ENCODE data around the gene RGL1.

RGL1 gene

GRCh38 chr1:183952101-183952500 is 147.2 kb downstream of the RGL1 start:
- H3K27me3 ChIP-seq (ENCODE audit: control insufficient read depth in 5 of 5, insufficient read depth in 4 of 5, low read length in 5 of 5): no peaks in the 10 kb centered on the region
- H3K27ac ChIP-seq (ENCODE audit: low read depth, low read length): no peak overlapping the region
- H3K4me1 ChIP-seq (ENCODE audit: control insufficient read depth in 5 of 5, insufficient read depth in 5 of 5, low read length in 5 of 5): peaks cover 0 to 13% (median 3%) of the 10 kb centered on the region in 5 donors
- H3K4me3 ChIP-seq (ENCODE audit: low read depth in 1 of 5, low read length in 5 of 5): no peak overlapping the region
- no peaks in the 10 kb centered on the region for H3K36me3 ChIP-seq (ENCODE audit: control insufficient read depth in 5 of 5, insufficient read depth in 5 of 5, low read length in 5 of 5)
- H3K9me3 ChIP-seq (ENCODE audit: control insufficient read depth in 5 of 5, low read length in 5 of 5): no peaks in the 10 kb centered on the region
- no peak overlapping the region for H3K9ac ChIP-seq (ENCODE audit: low read length in 5 of 5)

- Histone ChIP-seq H3K27ac (ENCODE audit: low read depth, low read length) (no peak overlapping the region), H3K27me3 (ENCODE audit: control insufficient read depth in 5 of 5, insufficient read depth in 4 of 5, low read length in 5 of 5) (no peaks in the 10 kb centered on the region), H3K9ac (ENCODE audit: low read length in 5 of 5) (no peak overlapping the region), H3K4me3 (ENCODE audit: low read depth in 1 of 5, low read length in 5 of 5) (no peak overlapping the region), H3K4me1 (ENCODE audit: control insufficient read depth in 5 of 5, insufficient read depth in 5 of 5, low read length in 5 of 5) (peaks cover 0 to 17% (median 3%) of the 10 kb centered on the region in 5 donors), H3K9me3 (ENCODE audit: control insufficient read depth in 5 of 5, low read length in 5 of 5) (no peaks in the 10 kb centered on the region), H3K36me3 (ENCODE audit: control insufficient read depth in 5 of 5, insufficient read depth in 5 of 5, low read length in 5 of 5) (no peaks in the 10 kb centered on the region)
Measured at GRCh38 chr1:183953031-183953430, 148.1 kb downstream of the RGL1 start.

GRCh38 chr1:183954496-183954895 is 149.6 kb downstream of the RGL1 start:
- Histone ChIP-seq H3K4me3 (ENCODE audit: low read depth in 1 of 5, low read length in 5 of 5) (no peak overlapping the region), H3K4me1 (ENCODE audit: control insufficient read depth in 5 of 5, insufficient read depth in 5 of 5, low read length in 5 of 5) (peaks cover 0 to 17% (median 3%) of the 10 kb centered on the region in 5 donors), H3K27ac (ENCODE audit: low read depth, low read length) (no peak overlapping the region), H3K9me3 (ENCODE audit: control insufficient read depth in 5 of 5, low read length in 5 of 5) (no peaks in the 10 kb centered on the region), H3K36me3 (ENCODE audit: control insufficient read depth in 5 of 5, insufficient read depth in 5 of 5, low read length in 5 of 5) (no peaks in the 10 kb centered on the region), H3K9ac (ENCODE audit: low read length in 5 of 5) (no peak overlapping the region), H3K27me3 (ENCODE audit: control insufficient read depth in 5 of 5, insufficient read depth in 4 of 5, low read length in 5 of 5) (no peaks in the 10 kb centered on the region)

- Histone ChIP-seq H3K4me1 (ENCODE audit: control insufficient read depth in 5 of 5, insufficient read depth in 5 of 5, low read length in 5 of 5) (peaks cover 0 to 17% (median 3%) of the 10 kb centered on the region in 5 donors), H3K9me3 (ENCODE audit: control insufficient read depth in 5 of 5, low read length in 5 of 5) (no peaks in the 10 kb centered on the region), H3K27ac (ENCODE audit: low read depth, low read length) (no peak overlapping the region)
Measured at GRCh38 chr1:183956559-183957188, 151.8 kb downstream of the RGL1 start.

DNA sequence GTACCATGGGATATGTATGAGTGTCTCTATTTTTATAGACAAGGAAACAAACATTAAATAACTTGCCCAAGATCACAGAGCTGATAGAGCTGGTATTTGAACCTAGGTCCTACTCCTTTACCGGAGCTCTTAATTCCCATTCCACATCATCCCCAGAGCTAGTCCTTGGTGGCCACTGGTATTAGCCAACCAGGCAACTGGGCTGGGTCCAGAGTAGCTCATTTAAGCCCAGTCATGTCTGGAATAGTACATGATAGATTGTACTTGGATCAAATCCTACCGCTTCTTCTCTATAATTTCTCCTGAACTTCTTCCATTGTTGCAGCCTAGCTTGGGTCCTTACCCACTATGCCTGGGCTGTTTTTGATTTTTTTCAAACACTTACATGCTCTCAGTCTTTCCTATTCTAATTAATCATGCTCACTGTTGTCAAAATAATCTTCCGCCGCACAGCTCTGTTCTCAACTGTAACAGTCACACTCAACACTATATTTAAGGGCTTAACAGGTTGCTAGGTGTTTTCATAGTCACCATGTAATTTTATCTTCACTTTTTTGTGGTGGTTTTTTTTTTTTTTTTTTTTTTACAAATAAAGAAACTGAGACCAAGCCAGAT is 152.4 kb downstream of the RGL1 start:
- H3K9me3 ChIP-seq (ENCODE audit: control insufficient read depth in 5 of 5, low read length in 5 of 5): no peaks in the 10 kb centered on the region
- no peak overlapping the region for H3K4me3 ChIP-seq (ENCODE audit: low read depth in 1 of 5, low read length in 5 of 5)
- peaks cover 0 to 17% (median 3%) of the 10 kb centered on the region in 5 donors for H3K4me1 ChIP-seq (ENCODE audit: control insufficient read depth in 5 of 5, insufficient read depth in 5 of 5, low read length in 5 of 5)
- H3K27ac ChIP-seq (ENCODE audit: low read depth, low read length): no peak overlapping the region
- H3K27me3 ChIP-seq (ENCODE audit: control insufficient read depth in 5 of 5, insufficient read depth in 4 of 5, low read length in 5 of 5): no peaks in the 10 kb centered on the region
- H3K9ac ChIP-seq (ENCODE audit: low read length in 5 of 5): no peak overlapping the region
- H3K36me3 ChIP-seq (ENCODE audit: control insufficient read depth in 5 of 5, insufficient read depth in 5 of 5, low read length in 5 of 5): no peaks in the 10 kb centered on the region

More at GRCh38 chr1:183956559-183957188, 151.8 kb downstream of the RGL1 start:
- no peaks in the 10 kb centered on the region for H3K36me3 ChIP-seq (ENCODE audit: control insufficient read depth in 5 of 5, insufficient read depth in 5 of 5, low read length in 5 of 5)
- H3K9ac ChIP-seq (ENCODE audit: low read length in 5 of 5): no peak overlapping the region
- no peak overlapping the region for H3K4me3 ChIP-seq (ENCODE audit: low read depth in 1 of 5, low read length in 5 of 5)
- H3K27me3 ChIP-seq (ENCODE audit: control insufficient read depth in 5 of 5, insufficient read depth in 4 of 5, low read length in 5 of 5): no peaks in the 10 kb centered on the region

GRCh38 chr1:183958958-183959357 is 154.0 kb downstream of the RGL1 start:
- Histone ChIP-seq H3K4me1 (ENCODE audit: control insufficient read depth in 5 of 5, insufficient read depth in 5 of 5, low read length in 5 of 5) (peaks cover 0 to 17% (median 3%) of the 10 kb centered on the region in 5 donors), H3K9me3 (ENCODE audit: control insufficient read depth in 5 of 5, low read length in 5 of 5) (no peaks in the 10 kb centered on the region), H3K36me3 (ENCODE audit: control insufficient read depth in 5 of 5, insufficient read depth in 5 of 5, low read length in 5 of 5) (no peaks in the 10 kb centered on the region), H3K4me3 (ENCODE audit: low read depth in 1 of 5, low read length in 5 of 5) (no peak overlapping the region), H3K27ac (ENCODE audit: low read depth, low read length) (no peak overlapping the region), H3K9ac (ENCODE audit: low read length in 5 of 5) (no peak overlapping the region), H3K27me3 (ENCODE audit: control insufficient read depth in 5 of 5, insufficient read depth in 4 of 5, low read length in 5 of 5) (no peaks in the 10 kb centered on the region)

DNA sequence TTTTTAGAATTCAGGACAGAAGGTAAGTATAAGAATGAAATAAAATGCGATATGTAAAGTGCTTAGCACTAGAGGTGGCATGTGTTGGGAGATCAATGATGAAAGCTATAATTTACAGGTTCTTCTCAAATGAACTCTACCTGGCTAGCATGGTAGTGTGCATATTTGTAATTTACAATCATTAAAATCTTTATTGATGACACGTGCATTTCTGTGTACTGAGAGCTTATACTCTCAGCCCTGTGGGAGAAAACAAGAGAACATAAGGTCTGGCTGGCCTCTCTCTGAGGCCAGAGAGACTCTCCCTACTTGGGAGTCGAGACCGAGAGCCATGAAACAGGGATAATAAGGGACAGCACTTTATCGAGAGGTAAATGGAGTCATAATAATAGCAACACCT is 156.2 kb downstream of the RGL1 start:
- Histone ChIP-seq H3K4me3 (ENCODE audit: low read depth in 1 of 5, low read length in 5 of 5) (no peak overlapping the region), H3K4me1 (ENCODE audit: control insufficient read depth in 5 of 5, insufficient read depth in 5 of 5, low read length in 5 of 5) (peaks cover 0 to 14% (median 3%) of the 10 kb centered on the region in 5 donors), H3K9ac (ENCODE audit: low read length in 5 of 5) (no peak overlapping the region), H3K27ac (ENCODE audit: low read depth, low read length) (no peak overlapping the region), H3K27me3 (ENCODE audit: control insufficient read depth in 5 of 5, insufficient read depth in 4 of 5, low read length in 5 of 5) (peaks cover 0 to 2% (median 0%) of the 10 kb centered on the region in 5 donors), H3K9me3 (ENCODE audit: control insufficient read depth in 5 of 5, low read length in 5 of 5) (no peaks in the 10 kb centered on the region), H3K36me3 (ENCODE audit: control insufficient read depth in 5 of 5, insufficient read depth in 5 of 5, low read length in 5 of 5) (no peaks in the 10 kb centered on the region)

- H3K27ac ChIP-seq (ENCODE audit: low read depth, low read length): no peak overlapping the region
- no peaks in the 10 kb centered on the region for H3K4me1 ChIP-seq (ENCODE audit: control insufficient read depth in 5 of 5, insufficient read depth in 5 of 5, low read length in 5 of 5)
- H3K9ac ChIP-seq (ENCODE audit: low read length in 5 of 5): no peak overlapping the region
- H3K27me3 ChIP-seq (ENCODE audit: control insufficient read depth in 5 of 5, insufficient read depth in 4 of 5, low read length in 5 of 5): peaks cover 0 to 2% (median 0%) of the 10 kb centered on the region in 5 donors
- no peaks in the 10 kb centered on the region for H3K9me3 ChIP-seq (ENCODE audit: control insufficient read depth in 5 of 5, low read length in 5 of 5)
- H3K4me3 ChIP-seq (ENCODE audit: low read depth in 1 of 5, low read length in 5 of 5): no peak overlapping the region
- no peaks in the 10 kb centered on the region for H3K36me3 ChIP-seq (ENCODE audit: control insufficient read depth in 5 of 5, insufficient read depth in 5 of 5, low read length in 5 of 5)
Measured at GRCh38 chr1:183962903-183963302, 158.0 kb downstream of the RGL1 start.

DNA sequence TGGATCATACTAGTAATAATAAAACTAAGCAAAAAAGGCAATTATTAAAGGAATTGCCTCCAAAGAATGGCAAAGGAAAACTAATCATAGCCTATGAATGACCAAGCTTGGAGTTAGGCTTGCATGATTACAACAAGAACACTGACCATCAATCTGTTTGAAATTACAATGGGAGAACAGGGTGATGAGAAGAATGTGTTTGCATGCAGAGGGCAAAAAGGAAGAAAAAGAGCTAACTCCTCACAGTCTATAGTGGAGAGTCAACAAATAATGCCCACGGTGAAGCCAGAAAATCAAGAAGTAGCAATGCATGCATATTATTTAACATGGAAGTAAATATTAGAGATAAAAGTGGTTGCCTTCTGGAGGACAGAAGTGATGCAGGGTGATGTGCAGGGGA is 160.8 kb downstream of the RGL1 start:
- H3K9ac ChIP-seq (ENCODE audit: low read length in 5 of 5): no peak overlapping the region
- H3K9me3 ChIP-seq (ENCODE audit: control insufficient read depth in 5 of 5, low read length in 5 of 5): no peaks in the 10 kb centered on the region
- no peaks in the 10 kb centered on the region for H3K36me3 ChIP-seq (ENCODE audit: control insufficient read depth in 5 of 5, insufficient read depth in 5 of 5, low read length in 5 of 5)
- no peaks in the 10 kb centered on the region for H3K4me1 ChIP-seq (ENCODE audit: control insufficient read depth in 5 of 5, insufficient read depth in 5 of 5, low read length in 5 of 5)
- no peak overlapping the region for H3K4me3 ChIP-seq (ENCODE audit: low read depth in 1 of 5, low read length in 5 of 5)
- H3K27ac ChIP-seq (ENCODE audit: low read depth, low read length): no peak overlapping the region
- H3K27me3 ChIP-seq (ENCODE audit: control insufficient read depth in 5 of 5, insufficient read depth in 4 of 5, low read length in 5 of 5): peaks cover 0 to 2% (median 0%) of the 10 kb centered on the region in 5 donors

DNA sequence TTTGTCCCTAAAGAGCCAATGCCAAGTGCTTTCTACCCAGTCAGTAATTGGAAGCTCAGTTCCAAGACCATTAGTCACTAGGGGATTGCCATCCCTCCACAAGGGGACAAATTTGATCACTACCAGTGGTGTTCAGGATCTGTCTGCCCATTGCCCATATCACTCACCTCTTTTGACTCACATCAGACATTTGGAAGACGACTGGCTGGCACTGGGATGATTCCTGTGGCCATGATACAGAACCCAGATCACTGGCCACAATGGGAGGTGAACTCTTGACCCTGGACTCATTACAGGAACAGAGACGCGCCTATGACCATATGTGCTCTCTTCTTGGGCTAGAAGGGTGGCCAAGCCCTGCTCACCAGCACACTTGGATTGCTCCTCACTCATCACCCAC is 161.6 kb downstream of the RGL1 start:
- Histone ChIP-seq H3K4me1 (ENCODE audit: control insufficient read depth in 5 of 5, insufficient read depth in 5 of 5, low read length in 5 of 5) (no peaks in the 10 kb centered on the region), H3K9ac (ENCODE audit: low read length in 5 of 5) (no peak overlapping the region), H3K4me3 (ENCODE audit: low read depth in 1 of 5, low read length in 5 of 5) (no peak overlapping the region), H3K27ac (ENCODE audit: low read depth, low read length) (no peak overlapping the region), H3K9me3 (ENCODE audit: control insufficient read depth in 5 of 5, low read length in 5 of 5) (no peaks in the 10 kb centered on the region), H3K27me3 (ENCODE audit: control insufficient read depth in 5 of 5, insufficient read depth in 4 of 5, low read length in 5 of 5) (peaks cover 0 to 2% (median 0%) of the 10 kb centered on the region in 5 donors), H3K36me3 (ENCODE audit: control insufficient read depth in 5 of 5, insufficient read depth in 5 of 5, low read length in 5 of 5) (no peaks in the 10 kb centered on the region)
